ENCODE measurements around the gene NADSYN1.
"Not testable (repeated sequence)": the region's sequence is repeated elsewhere in the genome, so short reads cannot be mapped to it uniquely, and the experiment has no call there.

The NADSYN1 gene

DNA sequence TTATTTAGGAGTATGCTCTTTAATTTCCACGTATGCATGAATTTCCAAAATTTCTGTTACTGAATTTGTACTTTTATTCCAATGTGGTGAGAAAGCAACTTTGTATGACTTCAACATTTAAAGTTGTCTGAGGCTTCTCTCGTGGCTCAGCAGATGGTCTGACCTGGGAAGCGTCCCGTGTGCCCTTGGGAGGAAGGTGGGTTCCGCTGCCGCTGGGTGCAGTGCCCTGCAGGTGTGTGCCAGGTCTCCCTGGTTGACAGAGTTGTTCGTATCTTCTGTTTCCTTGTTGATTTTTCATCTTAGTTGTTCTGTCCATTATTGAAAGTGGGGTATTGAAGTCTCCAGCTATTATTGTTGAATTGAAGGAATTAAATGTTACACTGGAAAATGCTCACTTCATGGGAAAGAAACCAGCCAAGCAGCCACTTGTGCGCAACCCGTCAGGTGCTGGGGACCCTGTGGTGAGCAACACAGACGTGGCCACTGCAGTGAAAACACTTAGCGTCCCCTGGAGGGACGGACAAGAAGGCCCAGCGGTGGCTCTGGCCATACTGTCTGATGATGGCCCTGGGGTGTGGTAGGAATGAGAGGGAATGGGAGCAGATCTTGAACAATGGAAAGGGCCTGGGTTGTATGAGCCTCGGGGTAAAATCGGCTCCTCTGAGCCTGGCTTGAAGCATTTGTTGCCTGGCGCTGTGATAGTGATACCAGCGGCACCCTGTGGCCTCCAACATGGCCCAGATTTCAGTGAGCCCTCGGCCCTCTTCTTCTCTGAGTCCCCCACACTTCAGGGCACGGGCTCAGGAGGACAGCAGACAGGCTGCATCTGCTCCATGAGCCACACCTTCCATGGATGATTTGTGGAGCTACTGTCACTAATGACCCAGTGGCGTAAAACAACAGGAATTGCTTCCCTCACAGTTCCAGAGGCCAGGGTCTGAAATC, 42.6 kb downstream of the NADSYN1 start:
- FAIRE-seq = no peak

DNA sequence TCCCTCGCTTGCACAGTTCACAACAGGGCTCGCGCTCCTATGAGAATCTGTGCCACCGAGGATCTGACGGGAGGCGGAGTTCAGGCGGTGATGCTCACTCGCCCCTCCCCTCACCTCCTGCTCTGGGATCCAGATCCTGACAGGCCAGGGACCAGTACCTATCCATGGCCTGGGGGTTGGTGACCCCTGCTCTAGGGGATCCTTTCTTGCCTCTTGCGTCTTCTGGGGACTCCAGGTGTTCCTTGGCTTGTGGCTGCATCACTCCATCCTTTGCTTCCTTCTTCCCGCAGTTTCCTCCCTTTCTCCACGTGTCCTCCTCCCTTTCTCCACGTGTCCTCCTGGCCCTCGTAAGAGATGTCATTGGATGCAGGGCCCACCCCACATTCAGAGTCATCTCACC, 43.4 kb downstream of the NADSYN1 start:
- no peak for FAIRE-seq

- no peak for FAIRE-seq
Observed at GRCh38 chr11:71498091-71498490, 45.1 kb downstream of the NADSYN1 start.

DNA sequence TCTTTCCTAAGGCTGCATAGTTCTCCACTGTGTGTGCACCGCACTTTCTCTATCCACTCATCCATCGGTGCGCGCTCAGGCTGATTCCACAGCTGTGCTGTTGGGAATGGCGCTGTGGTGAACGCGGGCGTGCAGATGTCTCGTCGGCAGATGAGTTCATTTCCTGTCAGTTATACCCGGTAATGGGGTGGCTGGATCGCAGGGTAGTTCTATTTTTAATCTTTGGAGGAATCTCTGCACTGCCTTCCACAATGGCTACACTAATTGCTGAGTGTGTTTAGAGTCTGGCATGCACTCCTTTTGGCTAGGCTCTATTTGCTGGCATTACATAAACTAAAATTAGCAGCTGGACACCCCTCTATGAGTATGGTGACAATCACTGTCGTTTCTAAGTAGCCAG, 46.1 kb downstream of the NADSYN1 start:
- no peak for FAIRE-seq

- FAIRE-seq = no peak
Observed at GRCh38 chr11:71499546-71499945, 46.5 kb downstream of the NADSYN1 start.

DNA sequence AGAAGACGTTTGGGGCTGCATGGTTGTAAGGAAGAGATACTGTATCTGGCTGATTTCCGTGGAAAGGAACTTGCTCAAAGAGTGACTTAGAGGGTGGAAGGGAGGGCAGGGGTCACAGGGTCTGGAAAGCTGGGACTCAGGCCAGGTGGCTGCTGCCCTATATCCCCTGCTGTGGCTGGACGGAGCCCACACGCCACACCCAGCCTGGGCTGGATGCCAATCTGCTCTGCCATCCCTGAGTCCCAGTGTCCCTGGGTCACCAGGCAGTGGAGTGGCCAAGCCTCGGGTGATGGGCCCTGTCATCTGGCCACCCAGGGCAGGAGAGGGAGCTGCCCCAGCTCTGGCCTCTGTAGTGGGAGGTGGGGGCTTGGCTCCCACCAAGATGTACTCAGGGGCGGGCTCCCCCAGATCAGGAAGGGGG, 47.6 kb downstream of the NADSYN1 start:
- FAIRE-seq = no peak

DNA sequence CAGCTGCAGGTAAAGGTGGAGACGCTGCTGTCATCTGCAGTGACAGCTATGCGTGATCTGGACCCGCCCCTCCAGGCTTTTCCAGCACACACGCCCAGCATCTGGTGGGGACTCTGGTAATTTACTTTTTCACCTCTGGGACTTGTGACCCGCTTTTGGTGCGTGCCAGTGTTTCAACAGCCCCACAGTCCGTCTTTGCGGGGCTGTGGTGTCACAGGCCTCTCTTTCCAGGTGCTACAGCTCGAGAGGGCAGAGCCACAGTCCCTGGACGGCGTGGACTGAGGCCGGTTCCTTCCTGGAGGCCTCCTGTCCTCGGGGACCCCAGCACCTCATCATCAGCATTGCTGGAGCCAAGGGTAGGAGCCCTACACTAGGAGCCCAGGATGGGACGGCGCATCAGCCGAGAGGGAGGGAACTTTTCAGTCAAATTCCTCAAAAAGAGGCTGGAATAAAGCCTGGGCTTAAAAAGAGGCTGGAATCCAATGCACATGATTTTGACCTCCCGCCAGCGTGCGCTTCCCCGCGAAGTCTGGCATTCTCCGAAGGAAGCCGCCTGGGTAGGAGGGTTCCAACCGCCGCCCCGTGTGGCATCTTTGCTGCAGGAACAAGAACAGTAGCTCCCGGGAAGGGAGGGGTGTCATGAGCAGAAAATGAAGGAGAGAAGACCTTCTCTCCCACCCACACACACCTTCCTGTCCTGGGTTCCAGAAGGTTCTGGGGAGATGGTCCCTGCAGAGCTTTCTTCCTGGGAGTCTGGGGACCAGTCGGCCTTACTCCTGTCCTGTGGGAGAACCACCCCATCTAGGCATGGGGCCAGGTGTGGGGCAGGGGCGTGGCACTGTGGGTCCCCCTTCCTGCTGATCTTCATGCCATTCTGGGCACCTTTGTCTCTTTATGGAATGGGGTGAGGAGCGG, 48.3 kb downstream of the NADSYN1 start:
- FAIRE-seq = no peak

- no peak for FAIRE-seq
Observed at GRCh38 chr11:71502026-71502425, 49.0 kb downstream of the NADSYN1 start.

DNA sequence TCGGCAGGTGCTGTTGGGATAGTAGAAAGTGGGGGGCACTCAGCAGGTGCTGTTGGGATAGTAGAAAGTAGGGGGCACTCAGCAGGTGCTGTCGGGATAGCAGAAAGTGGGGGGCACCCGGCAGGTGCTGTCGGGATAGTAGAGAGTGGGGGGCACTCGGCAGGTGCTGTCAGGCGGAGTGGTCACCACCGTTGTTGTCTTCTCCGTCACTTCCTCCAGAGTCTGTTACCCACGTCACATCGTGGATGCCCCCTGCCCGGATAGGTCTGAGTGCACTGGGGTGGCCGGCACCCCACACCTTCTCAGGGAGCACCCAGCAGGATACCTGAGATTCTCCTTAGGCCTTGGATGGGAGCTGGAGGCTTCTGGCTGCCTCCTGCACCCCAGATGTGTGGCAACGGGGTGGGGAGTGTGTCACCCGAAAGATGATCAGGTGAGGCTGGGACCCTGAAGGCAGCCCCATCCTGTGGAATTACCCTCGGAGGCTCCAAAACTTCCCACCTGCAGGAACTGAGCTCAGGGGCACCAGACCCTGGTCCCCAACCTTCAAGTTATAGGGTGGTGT, 50.0 kb downstream of the NADSYN1 start:
- FAIRE-seq = no peak

GRCh38 chr11:71504531-71504930, 51.5 kb downstream of the NADSYN1 start:
- no peak for FAIRE-seq

- FAIRE-seq = peak; percentile 17
Observed at GRCh38 chr11:71505001-71505400, 52.0 kb downstream of the NADSYN1 start.

- no peak for FAIRE-seq
Observed at GRCh38 chr11:71505781-71506180, 52.8 kb downstream of the NADSYN1 start.

DNA sequence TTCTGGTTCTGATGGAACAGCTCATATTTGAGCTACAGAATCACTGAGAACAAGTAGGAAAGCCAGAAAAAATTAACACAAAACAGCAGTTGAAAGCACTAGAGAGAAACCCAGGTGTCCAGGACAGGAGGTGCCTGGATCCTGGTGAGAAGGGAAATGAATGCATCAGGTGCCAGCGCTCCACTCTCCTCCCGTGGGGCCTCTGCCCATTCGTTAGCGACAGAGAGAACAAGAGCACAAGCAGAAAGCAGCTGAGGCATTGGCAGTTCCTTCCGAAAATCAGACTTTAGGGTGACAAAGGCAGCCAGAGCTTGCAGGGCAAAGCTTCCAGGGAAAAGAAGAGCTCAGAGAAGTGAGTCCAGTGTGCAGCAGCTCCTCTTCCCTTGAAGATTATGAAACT, 54.1 kb downstream of the NADSYN1 start:
- no peak for FAIRE-seq

DNA sequence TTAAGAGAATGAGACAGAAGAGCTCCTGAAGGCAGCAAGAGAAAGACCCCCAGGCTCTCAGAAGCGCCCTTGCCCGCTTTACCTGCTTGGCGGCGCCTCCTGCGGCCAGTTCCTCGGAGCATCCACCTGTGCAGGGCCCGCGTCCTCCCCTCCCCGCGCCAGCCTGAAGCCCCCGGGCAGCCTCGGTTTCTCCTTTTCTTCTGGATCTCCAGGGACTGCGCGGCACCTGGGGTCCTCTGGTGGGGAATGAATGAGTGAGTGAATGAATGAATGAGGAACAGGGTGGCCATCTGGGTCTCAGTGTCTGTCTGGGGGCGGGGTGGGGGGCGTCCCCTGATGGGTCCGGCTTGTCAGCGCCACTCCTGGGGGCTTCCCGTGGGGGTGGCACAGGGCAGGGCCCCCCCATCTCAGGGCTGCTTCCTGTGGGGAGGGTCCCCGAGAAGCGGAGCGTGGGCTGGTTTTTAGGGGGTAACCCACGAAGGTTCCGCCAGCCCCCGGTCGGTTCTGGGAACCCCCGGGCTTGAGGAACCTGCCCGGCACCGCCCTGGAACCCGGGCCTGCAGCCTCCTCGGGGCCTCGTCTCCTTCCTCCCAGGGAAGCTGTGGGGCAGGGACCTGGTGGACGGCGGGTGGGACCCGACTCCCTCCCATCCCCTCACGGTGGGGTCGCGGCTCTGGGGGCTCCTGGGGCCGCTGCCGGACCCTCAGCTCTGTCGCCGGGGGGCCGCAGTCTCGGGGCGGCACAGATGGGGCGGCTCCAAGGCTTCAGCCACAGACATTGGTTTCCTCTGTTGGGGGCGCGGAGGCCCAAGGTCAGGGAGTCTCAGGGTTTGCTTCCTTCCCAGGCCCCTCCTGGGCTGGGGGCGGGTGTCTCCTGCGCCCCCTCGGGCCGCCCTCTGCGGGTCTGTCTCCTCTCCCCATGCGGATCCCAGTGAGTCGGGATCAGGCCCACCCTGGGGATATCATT, 65.8 kb downstream of the NADSYN1 start:
- no peak for FAIRE-seq

- no peak for FAIRE-seq
Observed at GRCh38 chr11:71519546-71519945, 66.5 kb downstream of the NADSYN1 start.

DNA sequence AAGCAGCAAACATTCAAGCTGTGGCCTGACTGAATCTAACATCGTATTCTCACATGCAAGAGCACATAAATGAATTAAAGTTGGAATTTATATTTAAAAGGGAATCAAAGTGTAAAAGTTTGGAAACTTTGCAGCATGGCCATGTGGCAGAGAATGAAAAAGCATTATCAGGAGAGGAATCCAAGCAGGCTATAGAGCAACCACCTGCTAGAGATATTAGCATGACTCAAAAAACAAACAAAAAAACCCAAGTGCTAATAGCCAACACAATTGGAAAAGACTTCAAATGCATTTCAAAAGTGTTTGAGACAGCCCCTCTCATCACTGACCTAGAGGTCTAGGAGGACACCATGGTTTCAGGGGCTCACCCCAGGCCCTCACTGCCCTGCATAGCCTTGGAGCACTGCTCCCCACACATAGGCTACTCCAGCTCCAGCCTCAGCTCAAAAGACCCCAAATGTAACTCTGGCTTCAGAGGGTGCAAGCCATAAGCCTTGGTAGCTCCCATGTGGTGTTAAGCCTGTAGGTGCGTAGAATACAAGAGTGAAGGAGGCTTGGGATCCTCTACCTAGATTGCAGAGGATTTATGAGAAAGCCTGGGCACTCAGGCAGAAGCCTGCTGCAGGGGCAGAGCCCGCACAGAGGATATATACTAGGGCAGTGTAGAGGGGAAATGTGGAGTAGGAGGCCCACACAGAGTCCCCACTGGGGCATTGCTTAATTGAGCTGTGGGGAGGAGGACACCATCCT, 72.4 kb downstream of the NADSYN1 start:
- no peak for FAIRE-seq

GRCh38 chr11:71525938-71526495, 73.0 kb downstream of the NADSYN1 start:
- no peak for FAIRE-seq

GRCh38 chr11:71526796-71527575, 74.0 kb downstream of the NADSYN1 start, which contains the start of gene KRTAP5-7:
TSS of gene KRTAP5-7 (plus strand) at chr11:71527267. CDS start at chr11:71527301, 34 bp downstream.
- FAIRE-seq = not testable (repeated sequence)

DNA sequence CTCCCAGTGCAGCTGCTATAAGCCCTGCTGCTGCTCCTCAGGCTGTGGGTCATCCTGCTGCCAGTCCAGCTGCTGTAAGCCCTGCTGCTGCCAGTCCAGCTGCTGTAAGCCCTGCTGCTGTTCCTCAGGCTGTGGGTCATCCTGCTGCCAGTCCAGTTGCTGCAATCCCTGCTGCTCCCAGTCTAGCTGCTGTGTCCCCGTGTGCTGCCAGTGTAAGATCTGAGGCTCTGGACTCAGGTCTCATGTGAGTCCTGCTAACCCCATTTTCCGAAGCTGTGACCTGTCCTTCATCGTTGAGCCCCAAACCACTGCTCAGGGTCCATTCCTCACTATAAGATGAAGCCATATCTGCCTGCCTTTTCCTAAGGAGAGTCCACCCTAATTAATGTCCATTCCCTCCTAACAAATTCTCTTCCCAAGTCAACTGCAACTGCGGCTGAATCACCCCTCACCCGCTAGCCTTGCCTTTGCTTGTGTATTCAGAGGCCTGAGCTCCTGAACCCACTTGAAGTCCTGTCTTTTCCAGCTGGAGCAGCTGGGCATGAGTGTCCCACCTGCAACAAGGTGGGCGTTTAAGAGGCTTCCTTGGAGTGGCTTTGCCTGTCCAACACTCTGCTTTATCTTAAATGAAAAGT, 74.7 kb downstream of the NADSYN1 start:
- no peak for FAIRE-seq
